NT2/D1 (cell line): ENCODE measurements around the gene UTF1.
"Not testable (repeated sequence)": the region's sequence is repeated elsewhere in the genome, so short reads cannot be mapped to it uniquely, and the experiment has no call there.

Source experiments
- DNase-seq: peaks from one replicate; pipeline ENCODE4 v3.0.0-alpha.2; 2011; ENCODE audit warnings: low read depth, low spot score
- H3K27me3 ChIP-seq: 2 replicates; pipeline ENCODE4 v1.6.0; 2011; ENCODE audit warnings: mild to moderate bottlenecking; ENCODE audit not compliant: insufficient read length, insufficient read depth
- H3K36me3 ChIP-seq: 2 replicates; pipeline ENCODE4 v1.6.1; 2011; ENCODE audit warnings: mild to moderate bottlenecking, low read length, mixed read lengths; ENCODE audit not compliant: insufficient read depth, insufficient read length
- H3K4me1 ChIP-seq: 2 replicates; pipeline ENCODE4 v1.5.1; 2011; ENCODE audit not compliant: insufficient read depth, insufficient read length
- H3K4me3 ChIP-seq: 2 replicates; pipeline ENCODE4 v1.5.1; 2011; ENCODE audit warnings: low read depth; ENCODE audit not compliant: insufficient read length
- H3K9ac ChIP-seq: 2 replicates; pipeline ENCODE4 v1.6.0; 2011; ENCODE audit warnings: low read depth; ENCODE audit not compliant: insufficient read length
- H3K9me3 ChIP-seq: 2 replicates; pipeline ENCODE4 v1.5.1; 2011; ENCODE audit warnings: mild to moderate bottlenecking, low read length; ENCODE audit not compliant: insufficient read depth
- SUZ12 ChIP-seq: IDR thresholded peaks from 2 replicates; pipeline ENCODE4 v1.6.1; 2011; ENCODE audit not compliant: insufficient read length, insufficient read depth; ENCODE audit errors: extremely low read depth
- YY1 ChIP-seq: IDR thresholded peaks from 2 replicates; pipeline ENCODE4 v1.6.1; 2011; ENCODE audit not compliant: insufficient read length, insufficient read depth
- ZNF274 ChIP-seq: IDR thresholded peaks from 2 replicates; pipeline ENCODE4 v1.6.1; 2011; ENCODE audit warnings: mild to moderate bottlenecking, low read depth, low read length

The UTF1 gene

GRCh38 chr10:133258818-133259601 lies 29.0 kb downstream of the UTF1 start:
- Histone ChIP-seq H3K9ac (peak overlapping the region; percentile 61), H3K27me3 (peaks cover 35% of the 10 kb centered on the region), H3K4me1 (peaks cover 8% of the 10 kb centered on the region), H3K9me3 (no peaks in the 10 kb centered on the region), H3K36me3 (no peaks in the 10 kb centered on the region), H3K4me3 (no peak overlapping the region)
- no peak for DNase-seq
- TF ChIP-seq ZNF274 (no peak), YY1 (no peak), SUZ12 (no peak)

- TF ChIP-seq YY1 (no peak), ZNF274 (no peak), SUZ12 (no peak)
- no peak for DNase-seq
- H3K4me3 ChIP-seq, result no peak overlapping the region
- no peaks in the 10 kb centered on the region for H3K36me3 ChIP-seq
- no peaks in the 10 kb centered on the region for H3K9me3 ChIP-seq
- H3K27me3 ChIP-seq, result peaks cover 35% of the 10 kb centered on the region
- peaks cover 12% of the 10 kb centered on the region for H3K4me1 ChIP-seq
- H3K9ac ChIP-seq, result no peak overlapping the region
These were observed 29.6 kb downstream of the UTF1 start for GRCh38 chr10:133259602-133259989.

GRCh38 chr10:133260895-133261725 lies 31.1 kb downstream of the UTF1 start:
- Histone ChIP-seq H3K9ac (peak overlapping the region; percentile 80), H3K4me3 (peak overlapping the region; percentile 60), H3K9me3 (no peaks in the 10 kb centered on the region), H3K4me1 (peaks cover 12% of the 10 kb centered on the region), H3K36me3 (no peaks in the 10 kb centered on the region), H3K27me3 (peaks cover 35% of the 10 kb centered on the region)
- TF ChIP-seq ZNF274 (no peak), YY1 (no peak), SUZ12 (no peak)
- DNase-seq, result no peak

GRCh38 chr10:133261726-133262325 lies 31.8 kb downstream of the UTF1 start:
- DNase-seq, result no peak

GRCh38 chr10:133262696-133263095 lies 32.7 kb downstream of the UTF1 start:
- H3K4me3 ChIP-seq, result no peak overlapping the region
- peaks cover 3% of the 10 kb centered on the region for H3K36me3 ChIP-seq
- H3K27me3 ChIP-seq, result peaks cover 35% of the 10 kb centered on the region
- peaks cover 12% of the 10 kb centered on the region for H3K4me1 ChIP-seq
- peak overlapping the region; percentile 21 for H3K9ac ChIP-seq
- no peak for DNase-seq
- TF ChIP-seq SUZ12 (no peak), YY1 (no peak), ZNF274 (no peak)
- no peaks in the 10 kb centered on the region for H3K9me3 ChIP-seq

More at GRCh38 chr10:133261726-133262325, 31.8 kb downstream of the UTF1 start:
- peaks cover 35% of the 10 kb centered on the region for H3K27me3 ChIP-seq
- H3K9ac ChIP-seq, result peak overlapping the region; percentile 80
- peak overlapping the region; percentile 60 for H3K4me3 ChIP-seq
- peaks cover 12% of the 10 kb centered on the region for H3K4me1 ChIP-seq
- TF ChIP-seq YY1, result no peak
- H3K36me3 ChIP-seq, result no peaks in the 10 kb centered on the region
- H3K9me3 ChIP-seq, result no peaks in the 10 kb centered on the region

GRCh38 chr10:133263674-133264073 lies 33.7 kb downstream of the UTF1 start:
- peaks cover 8% of the 10 kb centered on the region for H3K4me1 ChIP-seq
- no peak overlapping the region for H3K9ac ChIP-seq
- no peak overlapping the region for H3K4me3 ChIP-seq
- peaks cover 3% of the 10 kb centered on the region for H3K36me3 ChIP-seq
- H3K9me3 ChIP-seq, result no peaks in the 10 kb centered on the region
- H3K27me3 ChIP-seq, result peaks cover 35% of the 10 kb centered on the region
- TF ChIP-seq ZNF274 (no peak), SUZ12 (no peak), YY1 (no peak)
- DNase-seq, result no peak

- peaks cover 8% of the 10 kb centered on the region for H3K4me1 ChIP-seq
- peaks cover 35% of the 10 kb centered on the region for H3K27me3 ChIP-seq
- no peak for DNase-seq
- H3K4me3 ChIP-seq, result no peak overlapping the region
- H3K9me3 ChIP-seq, result no peaks in the 10 kb centered on the region
- peaks cover 3% of the 10 kb centered on the region for H3K36me3 ChIP-seq
- H3K9ac ChIP-seq, result no peak overlapping the region
- no peak for TF ChIP-seq YY1
- TF ChIP-seq SUZ12, result no peak
- no peak for TF ChIP-seq ZNF274
These were observed 34.4 kb downstream of the UTF1 start for GRCh38 chr10:133264461-133264860.

- DNase-seq, H3K4me3 ChIP-seq, H3K9me3 ChIP-seq, H3K36me3 ChIP-seq, H3K9ac ChIP-seq, H3K4me1 ChIP-seq: not testable (repeated sequence)
- H3K27me3 ChIP-seq, result peaks cover 30% of the 10 kb centered on the region
These were observed 35.0 kb downstream of the UTF1 start for GRCh38 chr10:133265052-133265451.
